ENCODE data around the gene CFAP100.

GRCh38 chr3:126353694-126354321, 40.9 kb upstream of the CFAP100 start:
- TF ChIP-seq CTCF (IDR thresholded peaks at IDR 0.05) = no peak
- no peak for TF ChIP-seq POLR2A (IDR thresholded peaks at IDR 0.05)

All from thyroid gland (tissue), 4 donors.